Fibroblast of mammary gland (primary cell): Measurements from ENCODE around the gene NLRP3.

Experiments used
- DNase-seq: peaks from one replicate; pipeline ENCODE4 v3.0.0-alpha.2; 2010; ENCODE audit warnings: low read depth
- H3K4me3 ChIP-seq: 2 replicates; pipeline ENCODE4 v1.5.1; 2011; ENCODE audit warnings: low read depth, mild to moderate bottlenecking, low read length, moderate library complexity; ENCODE audit not compliant: control insufficient read depth
- CTCF ChIP-seq: conservative IDR thresholded peaks from 2 replicates; pipeline ENCODE4 v1.5.1; 2011; ENCODE audit warnings: low read depth, low read length, inconsistent platforms; ENCODE audit not compliant: control insufficient read depth, insufficient read depth

NLRP3 gene

GRCh38 chr1:247385283-247385682 is 30.7 kb upstream of the NLRP3 start:
- H3K4me3 ChIP-seq, result no peak overlapping the region
- peak; percentile 31 for DNase-seq
- TF ChIP-seq CTCF, result no peak

GRCh38 chr1:247386217-247386616 is 29.8 kb upstream of the NLRP3 start:
- DNase-seq, result no peak
- TF ChIP-seq CTCF, result no peak
- H3K4me3 ChIP-seq, result no peak overlapping the region

- TF ChIP-seq CTCF, result no peak
- H3K4me3 ChIP-seq, result no peak overlapping the region
- DNase-seq, result peak; percentile 68
These were observed 29.3 kb upstream of the NLRP3 start for GRCh38 chr1:247386687-247387086.

GRCh38 chr1:247387096-247387495 is 28.9 kb upstream of the NLRP3 start:
- TF ChIP-seq CTCF, result no peak
- DNase-seq, result no peak
- no peak overlapping the region for H3K4me3 ChIP-seq

GRCh38 chr1:247387565-247387964 is 28.4 kb upstream of the NLRP3 start:
- no peak for DNase-seq
- no peak overlapping the region for H3K4me3 ChIP-seq
- no peak for TF ChIP-seq CTCF

DNA sequence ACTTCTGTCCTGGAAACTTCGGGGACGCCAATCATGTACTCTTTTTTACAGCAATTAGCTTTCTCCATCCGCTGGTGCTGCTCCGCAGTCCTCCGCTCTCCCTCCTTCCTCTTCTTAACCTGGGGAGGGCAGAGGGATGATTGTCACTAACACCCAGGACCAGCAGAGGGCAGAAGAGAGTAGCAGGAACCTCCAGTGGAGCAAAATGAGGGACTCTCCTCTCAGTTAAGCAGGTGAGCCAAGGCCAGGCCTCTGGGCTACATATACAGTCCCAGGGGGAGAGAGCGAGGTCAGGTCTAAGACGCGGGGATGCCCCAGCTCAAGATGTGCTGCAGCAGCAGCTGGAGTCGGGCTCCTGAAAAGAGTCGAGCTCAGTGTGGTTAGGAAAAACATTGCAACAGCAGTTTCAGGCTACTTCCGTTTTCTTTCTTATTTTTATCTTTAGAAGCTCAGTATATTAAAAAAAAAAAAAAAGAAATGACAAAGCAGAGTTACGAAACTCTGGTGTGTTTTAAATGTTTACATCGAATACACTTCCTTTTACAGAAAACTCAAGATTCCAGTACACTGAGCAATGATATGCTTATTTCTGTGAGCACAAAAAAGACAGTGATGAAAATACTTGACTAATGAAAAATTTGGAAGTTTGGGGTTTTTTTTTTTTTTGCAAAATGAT is 25.7 kb upstream of the NLRP3 start:
- DNase-seq, result peak; percentile 71
- peak; percentile 96 for TF ChIP-seq CTCF
- H3K4me3 ChIP-seq, result peak overlapping the region; percentile 17

GRCh38 chr1:247390996-247391395 is 25.0 kb upstream of the NLRP3 start:
- TF ChIP-seq CTCF, result no peak
- no peak overlapping the region for H3K4me3 ChIP-seq
- DNase-seq, result no peak
